H1 (cell line): ENCODE measurements around the gene CHRD. TPM values are rescaled to one million over a fixed set of nuclear protein-coding genes. Genes with fewer than 3 reads are reported as not detected.

ENCODE experiments used
- ASH2L ChIP-seq: fragments of 200-600, 300-600 bp; sonication (generic); IDR thresholded peaks from one replicate; pipeline ENCODE4 v1.7.1; 2017; ENCODE audit warnings: low read length
- BACH1 ChIP-seq: IDR thresholded peaks from 2 replicates; pipeline ENCODE4 v1.6.1; 2012; ENCODE audit warnings: low read length, improper control_type of control experiment
- HDAC2 ChIP-seq, 2 experiments: fragments of 300-600 bp in 1 of 2; sonication (generic) in 1 of 2; IDR thresholded peaks; 2 replicates each; pipeline ENCODE4 v1.6.1; 2011 to 2012; ENCODE audit warnings: low read depth in 2 of 2, low read length in 2 of 2, mild to moderate bottlenecking in 2 of 2, moderate library complexity in 2 of 2, borderline replicate concordance in 1 of 2, inconsistent platforms in 1 of 2
- JUN ChIP-seq: IDR thresholded peaks from 2 replicates; pipeline ENCODE4 v1.6.1; 2011; ENCODE audit warnings: low read depth, mild to moderate bottlenecking, improper control_type of control experiment, low read length
- KDM1A ChIP-seq: fragments of 200-600, 300-600 bp; sonication (generic); IDR thresholded peaks from 2 replicates; pipeline ENCODE4 v1.7.1; 2016; ENCODE audit warnings: mild to moderate bottlenecking, low read length, borderline replicate concordance
- SUZ12 ChIP-seq: fragments of 200-600 bp; sonication (generic); IDR thresholded peaks from 2 replicates; pipeline ENCODE4 v1.6.1; 2012; ENCODE audit warnings: mild to moderate bottlenecking, inconsistent platforms, low read length, moderate library complexity, mixed read lengths
- TAF1 ChIP-seq: IDR thresholded peaks from 2 replicates; pipeline ENCODE4 v1.6.1; 2011; ENCODE audit warnings: mild to moderate bottlenecking, low read depth, low read length
- TAF7 ChIP-seq: optimal IDR thresholded peaks from 2 replicates; pipeline ENCODE3; 2011; ENCODE audit warnings: low read depth, mild to moderate bottlenecking, inconsistent platforms, low read length, moderate library complexity, borderline replicate concordance
- TCF12 ChIP-seq: IDR thresholded peaks from 2 replicates; pipeline ENCODE4 v1.6.1; 2011; ENCODE audit warnings: low read depth, mild to moderate bottlenecking, low read length
- ZNF274 ChIP-seq: IDR thresholded peaks from 2 replicates; pipeline ENCODE4 v1.7.0; 2012; ENCODE audit warnings: low read length, borderline replicate concordance; ENCODE audit errors: extremely low read depth
- polyA plus RNA-seq, 7 experiments: library from polyadenylated mRNA; depleted of rRNA in 3 of 7; stranded (reverse) in 5 of 7; unstranded in 2 of 7; fragments of >200 nt in 5 of 7; fragments of 200-250 nt in 2 of 7; gene quantifications; 1 replicate in 5 of 7; 2 replicates in 1 of 7; 4 replicates in 1 of 7; pipeline versions ENCODE4 v1.2.1 to v1.2.3, GENCODE V29; 2011 to 2013; ENCODE audit warnings: missing spikeins in 2 of 7, mixed read lengths in 2 of 7
- total RNA-seq: library from RNA; stranded (reverse); fragmentation: NEBNext Ultra II Directional; extraction: Animal tissue kit (Norgen Biotek cat#: 25700); gene quantifications from 2 replicates; pipeline ENCODE4 v1.2.1, GENCODE V29; 2021
- TF ChIP-seq, protein P1 (sequence below): fragments of 300-600 bp; sonication (generic); IDR thresholded peaks from 2 replicates; pipeline ENCODE4 v1.7.1; 2012; ENCODE audit warnings: low read length, moderate library complexity, mild to moderate bottlenecking, inconsistent platforms; ENCODE audit not compliant: insufficient replicate concordance

CHRD gene
- total and polyA plus RNA-seq, 2 of the 8 experiments (the other 6 are each of a cell fraction or from before 2014, with no cell fraction given) = 0.62 to 0.86 TPM

DNA sequence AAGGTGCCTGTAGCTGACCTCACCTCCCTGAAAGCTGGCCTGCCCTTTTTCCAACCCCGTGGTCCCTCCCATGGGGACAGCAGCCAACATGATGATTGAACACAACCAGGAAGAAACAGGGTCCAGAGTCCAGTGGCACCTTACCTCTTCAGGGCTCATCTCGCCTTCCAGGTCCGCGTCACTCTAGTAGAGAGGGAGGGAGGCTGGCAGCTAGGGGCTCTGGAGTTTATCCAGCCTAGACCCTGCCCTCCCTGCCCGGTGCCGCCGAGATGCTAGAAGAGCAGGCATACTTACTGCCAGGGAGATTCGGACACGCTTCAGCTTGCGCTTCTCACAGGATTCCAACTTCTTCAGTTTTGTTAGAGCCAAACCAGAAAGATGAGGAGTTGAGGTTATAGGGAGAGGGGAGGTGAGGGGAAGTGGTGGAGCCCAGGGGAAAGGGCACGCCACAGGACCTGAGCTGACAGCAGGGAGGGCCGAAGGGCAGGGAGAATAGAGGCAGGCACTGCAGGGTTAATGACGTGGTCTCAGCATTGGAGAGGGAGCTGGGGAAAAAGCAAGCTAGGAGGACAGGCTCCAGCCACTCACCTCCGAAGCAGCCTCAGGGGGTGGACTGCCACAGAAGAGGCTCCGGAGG is 27.6 kb upstream of the CHRD start (continued):
- TF ChIP-seq ASH2L = no peak
- TF ChIP-seq BACH1 = no peak
- no peak for TF ChIP-seq TAF1
- TF ChIP-seq TCF12 = no peak
- no peak for TF ChIP-seq KDM1A
- no peak for TF ChIP-seq HDAC2 (IDR thresholded peaks at IDR 0.05; ENCODE audit: borderline replicate concordance in 1 of 2, low read depth in 2 of 2, low read length in 2 of 2)
- TF ChIP-seq, protein P1, sequence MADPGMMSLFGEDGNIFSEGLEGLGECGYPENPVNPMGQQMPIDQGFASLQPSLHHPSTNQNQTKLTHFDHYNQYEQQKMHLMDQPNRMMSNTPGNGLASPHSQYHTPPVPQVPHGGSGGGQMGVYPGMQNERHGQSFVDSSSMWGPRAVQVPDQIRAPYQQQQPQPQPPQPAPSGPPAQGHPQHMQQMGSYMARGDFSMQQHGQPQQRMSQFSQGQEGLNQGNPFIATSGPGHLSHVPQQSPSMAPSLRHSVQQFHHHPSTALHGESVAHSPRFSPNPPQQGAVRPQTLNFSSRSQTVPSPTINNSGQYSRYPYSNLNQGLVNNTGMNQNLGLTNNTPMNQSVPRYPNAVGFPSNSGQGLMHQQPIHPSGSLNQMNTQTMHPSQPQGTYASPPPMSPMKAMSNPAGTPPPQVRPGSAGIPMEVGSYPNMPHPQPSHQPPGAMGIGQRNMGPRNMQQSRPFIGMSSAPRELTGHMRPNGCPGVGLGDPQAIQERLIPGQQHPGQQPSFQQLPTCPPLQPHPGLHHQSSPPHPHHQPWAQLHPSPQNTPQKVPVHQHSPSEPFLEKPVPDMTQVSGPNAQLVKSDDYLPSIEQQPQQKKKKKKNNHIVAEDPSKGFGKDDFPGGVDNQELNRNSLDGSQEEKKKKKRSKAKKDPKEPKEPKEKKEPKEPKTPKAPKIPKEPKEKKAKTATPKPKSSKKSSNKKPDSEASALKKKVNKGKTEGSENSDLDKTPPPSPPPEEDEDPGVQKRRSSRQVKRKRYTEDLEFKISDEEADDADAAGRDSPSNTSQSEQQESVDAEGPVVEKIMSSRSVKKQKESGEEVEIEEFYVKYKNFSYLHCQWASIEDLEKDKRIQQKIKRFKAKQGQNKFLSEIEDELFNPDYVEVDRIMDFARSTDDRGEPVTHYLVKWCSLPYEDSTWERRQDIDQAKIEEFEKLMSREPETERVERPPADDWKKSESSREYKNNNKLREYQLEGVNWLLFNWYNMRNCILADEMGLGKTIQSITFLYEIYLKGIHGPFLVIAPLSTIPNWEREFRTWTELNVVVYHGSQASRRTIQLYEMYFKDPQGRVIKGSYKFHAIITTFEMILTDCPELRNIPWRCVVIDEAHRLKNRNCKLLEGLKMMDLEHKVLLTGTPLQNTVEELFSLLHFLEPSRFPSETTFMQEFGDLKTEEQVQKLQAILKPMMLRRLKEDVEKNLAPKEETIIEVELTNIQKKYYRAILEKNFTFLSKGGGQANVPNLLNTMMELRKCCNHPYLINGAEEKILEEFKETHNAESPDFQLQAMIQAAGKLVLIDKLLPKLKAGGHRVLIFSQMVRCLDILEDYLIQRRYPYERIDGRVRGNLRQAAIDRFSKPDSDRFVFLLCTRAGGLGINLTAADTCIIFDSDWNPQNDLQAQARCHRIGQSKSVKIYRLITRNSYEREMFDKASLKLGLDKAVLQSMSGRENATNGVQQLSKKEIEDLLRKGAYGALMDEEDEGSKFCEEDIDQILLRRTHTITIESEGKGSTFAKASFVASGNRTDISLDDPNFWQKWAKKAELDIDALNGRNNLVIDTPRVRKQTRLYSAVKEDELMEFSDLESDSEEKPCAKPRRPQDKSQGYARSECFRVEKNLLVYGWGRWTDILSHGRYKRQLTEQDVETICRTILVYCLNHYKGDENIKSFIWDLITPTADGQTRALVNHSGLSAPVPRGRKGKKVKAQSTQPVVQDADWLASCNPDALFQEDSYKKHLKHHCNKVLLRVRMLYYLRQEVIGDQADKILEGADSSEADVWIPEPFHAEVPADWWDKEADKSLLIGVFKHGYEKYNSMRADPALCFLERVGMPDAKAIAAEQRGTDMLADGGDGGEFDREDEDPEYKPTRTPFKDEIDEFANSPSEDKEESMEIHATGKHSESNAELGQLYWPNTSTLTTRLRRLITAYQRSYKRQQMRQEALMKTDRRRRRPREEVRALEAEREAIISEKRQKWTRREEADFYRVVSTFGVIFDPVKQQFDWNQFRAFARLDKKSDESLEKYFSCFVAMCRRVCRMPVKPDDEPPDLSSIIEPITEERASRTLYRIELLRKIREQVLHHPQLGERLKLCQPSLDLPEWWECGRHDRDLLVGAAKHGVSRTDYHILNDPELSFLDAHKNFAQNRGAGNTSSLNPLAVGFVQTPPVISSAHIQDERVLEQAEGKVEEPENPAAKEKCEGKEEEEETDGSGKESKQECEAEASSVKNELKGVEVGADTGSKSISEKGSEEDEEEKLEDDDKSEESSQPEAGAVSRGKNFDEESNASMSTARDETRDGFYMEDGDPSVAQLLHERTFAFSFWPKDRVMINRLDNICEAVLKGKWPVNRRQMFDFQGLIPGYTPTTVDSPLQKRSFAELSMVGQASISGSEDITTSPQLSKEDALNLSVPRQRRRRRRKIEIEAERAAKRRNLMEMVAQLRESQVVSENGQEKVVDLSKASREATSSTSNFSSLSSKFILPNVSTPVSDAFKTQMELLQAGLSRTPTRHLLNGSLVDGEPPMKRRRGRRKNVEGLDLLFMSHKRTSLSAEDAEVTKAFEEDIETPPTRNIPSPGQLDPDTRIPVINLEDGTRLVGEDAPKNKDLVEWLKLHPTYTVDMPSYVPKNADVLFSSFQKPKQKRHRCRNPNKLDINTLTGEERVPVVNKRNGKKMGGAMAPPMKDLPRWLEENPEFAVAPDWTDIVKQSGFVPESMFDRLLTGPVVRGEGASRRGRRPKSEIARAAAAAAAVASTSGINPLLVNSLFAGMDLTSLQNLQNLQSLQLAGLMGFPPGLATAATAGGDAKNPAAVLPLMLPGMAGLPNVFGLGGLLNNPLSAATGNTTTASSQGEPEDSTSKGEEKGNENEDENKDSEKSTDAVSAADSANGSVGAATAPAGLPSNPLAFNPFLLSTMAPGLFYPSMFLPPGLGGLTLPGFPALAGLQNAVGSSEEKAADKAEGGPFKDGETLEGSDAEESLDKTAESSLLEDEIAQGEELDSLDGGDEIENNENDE = no peak
- TF ChIP-seq JUN = no peak
- TF ChIP-seq SUZ12 = no peak
- no peak for TF ChIP-seq TAF7
- TF ChIP-seq ZNF274 = no peak
